DND-41 (cell line): ENCODE results near the gene ITGB1BP2.
"Not testable (repeated sequence)": the region's sequence is repeated elsewhere in the genome, so short reads cannot be mapped to it uniquely, and the experiment has no call there.

Source experiments
- ATAC-seq: fragments of 200-7000 bp; cut with Tn5 transposase; 3 replicates; pipeline ENCODE4 v1.9.1; 2021; ENCODE audit warnings: low read depth; ENCODE audit not compliant: insufficient read depth
- DNase-seq: peaks from one replicate; pipeline ENCODE4 v3.0.0-alpha.2; 2020
- H2AFZ ChIP-seq: 2 replicates; pipeline ENCODE4 v1.6.0; 2012; ENCODE audit warnings: low read depth, low read length
- H3K27ac ChIP-seq: 2 replicates; pipeline ENCODE4 v1.5.1; 2012; ENCODE audit warnings: low read length, inconsistent platforms
- H3K27me3 ChIP-seq: fragments of 200-600 bp; sonication (generic); 2 replicates; pipeline ENCODE4 v1.6.0; 2012; ENCODE audit warnings: low read length, mild to moderate bottlenecking, inconsistent platforms; ENCODE audit not compliant: insufficient read depth, poor library complexity
- H3K36me3 ChIP-seq: 2 replicates; pipeline ENCODE4 v1.5.1; 2012; ENCODE audit warnings: low read length, inconsistent platforms; ENCODE audit not compliant: insufficient read depth
- H3K4me1 ChIP-seq: 2 replicates; pipeline ENCODE4 v1.5.1; 2012; ENCODE audit warnings: mild to moderate bottlenecking, low read length; ENCODE audit not compliant: insufficient read depth
- H3K4me2 ChIP-seq: 2 replicates; pipeline ENCODE4 v1.6.0; 2012; ENCODE audit warnings: mild to moderate bottlenecking, moderate library complexity, low read length, inconsistent platforms; ENCODE audit not compliant: insufficient read depth
- H3K4me3 ChIP-seq, 2 experiments: fragments of 200-600 bp in 1 of 2; shearing (Covaris generic) in 1 of 2; 2 replicates each; pipeline ENCODE4 v1.5.1; 2012 to 2016; ENCODE audit warnings: inconsistent platforms in 2 of 2, low read length in 2 of 2, mild to moderate bottlenecking in 2 of 2, low read depth in 1 of 2, moderate library complexity in 1 of 2
- H3K79me2 ChIP-seq: 2 replicates; pipeline ENCODE4 v1.6.0; 2012; ENCODE audit warnings: low read length, inconsistent platforms; ENCODE audit not compliant: insufficient read depth
- H3K9ac ChIP-seq: 2 replicates; pipeline ENCODE4 v1.6.0; 2012; ENCODE audit warnings: low read depth, mild to moderate bottlenecking, inconsistent platforms, low read length, moderate library complexity
- H3K9me3 ChIP-seq: 2 replicates; pipeline ENCODE4 v1.5.1; 2012; ENCODE audit warnings: low read length, moderate library complexity, mild to moderate bottlenecking, inconsistent platforms; ENCODE audit not compliant: insufficient read depth, severe bottlenecking
- H4K20me1 ChIP-seq: 2 replicates; pipeline ENCODE4 v1.6.0; 2012; ENCODE audit warnings: low read length; ENCODE audit not compliant: insufficient read depth
- CTCF ChIP-seq: IDR thresholded peaks from 2 replicates; pipeline ENCODE4 v1.5.1; 2012; ENCODE audit warnings: borderline replicate concordance, low read length, moderate library complexity, mild to moderate bottlenecking; ENCODE audit not compliant: poor library complexity, severe bottlenecking; ENCODE audit errors: extremely low read depth
- EZH2 ChIP-seq: IDR thresholded peaks from 3 replicates; pipeline ENCODE4 v1.6.1; 2012; ENCODE audit warnings: borderline replicate concordance, low read depth, mild to moderate bottlenecking, moderate library complexity, low read length, inconsistent platforms; ENCODE audit not compliant: severe bottlenecking

ITGB1BP2 gene

GRCh38 chrX:71302461-71303213 is 1.1 kb downstream of the ITGB1BP2 start:
- Histone ChIP-seq H2AFZ (no peak overlapping the region), H3K27ac (no peak overlapping the region), H3K4me2 (no peak overlapping the region), H3K9ac (no peak overlapping the region), H3K79me2 (no peaks in the 10 kb centered on the region; the same call in 1 of the 2 replicates), H3K36me3 (peaks cover 43% of the 10 kb centered on the region), H3K9me3 (no peaks in the 10 kb centered on the region), H4K20me1 (peaks cover 11% of the 10 kb centered on the region; the same call in 1 of the 2 replicates), H3K27me3 (no peaks in the 10 kb centered on the region), H3K4me1 (no peaks in the 10 kb centered on the region), H3K4me3 (no peak overlapping the region)
- no peak for DNase-seq
- no peak for ATAC-seq
- TF ChIP-seq EZH2: no peak
- TF ChIP-seq CTCF: no peak

- H3K4me3 ChIP-seq: no peak overlapping the region
- H3K27ac ChIP-seq: no peak overlapping the region
- ATAC-seq (no peak), DNase-seq (no peak)
- H4K20me1 ChIP-seq: no peaks in the 10 kb centered on the region; the same call in 1 of the 2 replicates
- H3K4me1 ChIP-seq: no peaks in the 10 kb centered on the region
- TF ChIP-seq CTCF: no peak
- no peak for TF ChIP-seq EZH2
- H3K27me3 ChIP-seq: no peaks in the 10 kb centered on the region
- no peak overlapping the region for H3K4me2 ChIP-seq
- no peak overlapping the region for H2AFZ ChIP-seq
- H3K9ac ChIP-seq: no peak overlapping the region
- no peaks in the 10 kb centered on the region for H3K79me2 ChIP-seq
- H3K9me3 ChIP-seq: no peaks in the 10 kb centered on the region
- H3K36me3 ChIP-seq: peaks cover 26% of the 10 kb centered on the region; the same call in 1 of the 2 replicates
Measured at GRCh38 chrX:71304561-71304960, 3.0 kb downstream of the ITGB1BP2 start.

GRCh38 chrX:71315917-71316316 is 14.4 kb downstream of the ITGB1BP2 start:
- ATAC-seq: no peak

GRCh38 chrX:71316959-71317358 is 15.4 kb downstream of the ITGB1BP2 start:
- not testable (repeated sequence) for ATAC-seq, DNase-seq, H3K27ac ChIP-seq, H3K4me1 ChIP-seq, H3K4me3 ChIP-seq, H3K79me2 ChIP-seq, H3K4me2 ChIP-seq, H3K27me3 ChIP-seq, H3K9me3 ChIP-seq, H3K9ac ChIP-seq, H4K20me1 ChIP-seq, H3K36me3 ChIP-seq, H2AFZ ChIP-seq

More at GRCh38 chrX:71315917-71316316, 14.4 kb downstream of the ITGB1BP2 start:
- H3K27me3 ChIP-seq: no peaks in the 10 kb centered on the region
- H3K27ac ChIP-seq: no peak overlapping the region
- H3K4me1 ChIP-seq: no peaks in the 10 kb centered on the region
- no peak for DNase-seq
- H3K4me2 ChIP-seq: no peak overlapping the region
- no peak overlapping the region for H2AFZ ChIP-seq
- TF ChIP-seq EZH2 (no peak), CTCF (no peak)
- H3K9ac ChIP-seq: no peak overlapping the region
- no peaks in the 10 kb centered on the region for H3K9me3 ChIP-seq
- H3K36me3 ChIP-seq: no peaks in the 10 kb centered on the region; the same call in 1 of the 2 replicates
- no peaks in the 10 kb centered on the region for H3K79me2 ChIP-seq
- no peaks in the 10 kb centered on the region for H4K20me1 ChIP-seq
- H3K4me3 ChIP-seq: no peak overlapping the region
